Sigmoid colon (tissue), 7 donors: ENCODE measurements around the gene VRK2. TPM values are rescaled to one million over a fixed set of nuclear protein-coding genes. Genes with fewer than 3 reads are reported as not detected.
"Not testable (repeated sequence)": the region's sequence is repeated elsewhere in the genome, so short reads cannot be mapped to it uniquely, and the experiment has no call there.

Source experiments
- DNase-seq: peaks from one replicate; pipeline ENCODE4 v3.0.0-alpha.2; 2019
- H3K27ac ChIP-seq, 4 donors: fragments of 200-600 bp; sonication (generic); one replicate each; pipeline ENCODE4 v1.5.1; 2016 to 2019; ENCODE audit warnings: mild to moderate bottlenecking in 1 of 4
- H3K27me3 ChIP-seq, 3 donors: fragments of 200-600 bp; sonication (generic); one replicate each; pipeline ENCODE4 v1.5.1; 2019; ENCODE audit warnings: mild to moderate bottlenecking in 1 of 3
- H3K36me3 ChIP-seq, 4 donors: fragments of 200-600 bp; sonication (generic); one replicate each; pipeline ENCODE4 v1.5.1; 2016 to 2019
- H3K4me1 ChIP-seq, 4 donors: fragments of 200-600 bp; sonication (generic); one replicate each; pipeline ENCODE4 v1.5.1; 2017 to 2019
- H3K4me3 ChIP-seq, 4 donors: fragments of 200-600 bp; sonication (generic); one replicate each; pipeline ENCODE4 v1.5.1; 2017 to 2019; ENCODE audit warnings: mild to moderate bottlenecking in 2 of 4, moderate library complexity in 1 of 4
- H3K9me3 ChIP-seq, 4 donors: fragments of 200-600 bp in 3 of 4; sonication (generic) in 3 of 4; one replicate each; pipeline versions ENCODE4 v1.5.1 to v1.6.1; 2013 to 2019
- EP300 ChIP-seq, 4 donors: sonication (generic); formaldehyde crosslinking; IDR thresholded peaks; one replicate each; pipeline ENCODE4 v1.6.1; 2017; ENCODE audit warnings: antibody characterized with exemption in 4 of 4
- POLR2A ChIP-seq, 2 donors: fragments of 450-650 bp; IDR thresholded peaks; one replicate each; pipeline ENCODE4 v1.6.1; 2016; ENCODE audit warnings: antibody characterized with exemption in 2 of 2, mild to moderate bottlenecking in 2 of 2, moderate library complexity in 2 of 2
- POLR2AphosphoS5 ChIP-seq, 4 donors: sonication (generic); formaldehyde crosslinking; IDR thresholded peaks; one replicate each; pipeline ENCODE4 v1.6.1; 2017; ENCODE audit warnings: antibody characterized with exemption in 4 of 4
- WGBS, 2 donors: extraction: QIAGEN DNeasy Blood & Tissue Kit; methylation state at CpG; one replicate each; pipeline ENCODE4 v1.1.7; 2013; 5-methylcytosine and 5-hydroxymethylcytosine counted together
- intact Hi-C: fragments of 100-400 bp; cut with DNase I; formaldehyde crosslinking; loops from one replicate; pipeline ENCODE4 v1.15.1; 2023
- polyA plus RNA-seq, 3 donors: library from polyadenylated mRNA; stranded (reverse); fragments of 200-250 nt; gene quantifications; one replicate each; pipeline ENCODE4 v1.2.3, GENCODE V29; 2013
- total RNA-seq, 4 donors: library from RNA; depleted of rRNA; stranded (reverse); fragments of >200 nt; gene quantifications; one replicate each; pipeline ENCODE4 v1.1.0, GENCODE V29; 2016
- TF ChIP-seq, protein P1 (sequence below), 4 experiments: fragments of 450-650 bp in 3 of 4; fragments of 200-600 bp in 1 of 4; IDR thresholded peaks; one replicate each; pipeline ENCODE4 v1.5.1; 2016 to 2019; ENCODE audit warnings: antibody characterized with exemption in 4 of 4, mild to moderate bottlenecking in 3 of 4, moderate library complexity in 2 of 4
- donor health status: healthy with polysubstance abuse.
- donor health status: Bipolar disorder and iron deficiency.
- donor health status: healthy.

VRK2 gene
- total and polyA plus RNA-seq, 7 donors: 6.6 to 32.8 (median 22.7) TPM

GRCh38 chr2:58106896-58107295 is 60.3 kb downstream of the VRK2 start:
- no peaks in the 10 kb centered on the region for H3K9me3 ChIP-seq
- H3K36me3 ChIP-seq: no peaks in the 10 kb centered on the region
- no peak for TF ChIP-seq POLR2A (IDR thresholded peaks at IDR 0.05)
- no peak for TF ChIP-seq POLR2AphosphoS5 (IDR thresholded peaks at IDR 0.05)
- no peak for TF ChIP-seq EP300 (IDR thresholded peaks at IDR 0.05)
- TF ChIP-seq, protein P1, sequence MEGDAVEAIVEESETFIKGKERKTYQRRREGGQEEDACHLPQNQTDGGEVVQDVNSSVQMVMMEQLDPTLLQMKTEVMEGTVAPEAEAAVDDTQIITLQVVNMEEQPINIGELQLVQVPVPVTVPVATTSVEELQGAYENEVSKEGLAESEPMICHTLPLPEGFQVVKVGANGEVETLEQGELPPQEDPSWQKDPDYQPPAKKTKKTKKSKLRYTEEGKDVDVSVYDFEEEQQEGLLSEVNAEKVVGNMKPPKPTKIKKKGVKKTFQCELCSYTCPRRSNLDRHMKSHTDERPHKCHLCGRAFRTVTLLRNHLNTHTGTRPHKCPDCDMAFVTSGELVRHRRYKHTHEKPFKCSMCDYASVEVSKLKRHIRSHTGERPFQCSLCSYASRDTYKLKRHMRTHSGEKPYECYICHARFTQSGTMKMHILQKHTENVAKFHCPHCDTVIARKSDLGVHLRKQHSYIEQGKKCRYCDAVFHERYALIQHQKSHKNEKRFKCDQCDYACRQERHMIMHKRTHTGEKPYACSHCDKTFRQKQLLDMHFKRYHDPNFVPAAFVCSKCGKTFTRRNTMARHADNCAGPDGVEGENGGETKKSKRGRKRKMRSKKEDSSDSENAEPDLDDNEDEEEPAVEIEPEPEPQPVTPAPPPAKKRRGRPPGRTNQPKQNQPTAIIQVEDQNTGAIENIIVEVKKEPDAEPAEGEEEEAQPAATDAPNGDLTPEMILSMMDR (IDR thresholded peaks at IDR 0.05): no peak
- H3K27ac ChIP-seq: no peak overlapping the region
- no peaks in the 10 kb centered on the region for H3K4me1 ChIP-seq
- H3K27me3 ChIP-seq: no peaks in the 10 kb centered on the region
- intact Hi-C loops: no loop called here
- no peak overlapping the region for H3K4me3 ChIP-seq
- DNase-seq: no peak

DNA sequence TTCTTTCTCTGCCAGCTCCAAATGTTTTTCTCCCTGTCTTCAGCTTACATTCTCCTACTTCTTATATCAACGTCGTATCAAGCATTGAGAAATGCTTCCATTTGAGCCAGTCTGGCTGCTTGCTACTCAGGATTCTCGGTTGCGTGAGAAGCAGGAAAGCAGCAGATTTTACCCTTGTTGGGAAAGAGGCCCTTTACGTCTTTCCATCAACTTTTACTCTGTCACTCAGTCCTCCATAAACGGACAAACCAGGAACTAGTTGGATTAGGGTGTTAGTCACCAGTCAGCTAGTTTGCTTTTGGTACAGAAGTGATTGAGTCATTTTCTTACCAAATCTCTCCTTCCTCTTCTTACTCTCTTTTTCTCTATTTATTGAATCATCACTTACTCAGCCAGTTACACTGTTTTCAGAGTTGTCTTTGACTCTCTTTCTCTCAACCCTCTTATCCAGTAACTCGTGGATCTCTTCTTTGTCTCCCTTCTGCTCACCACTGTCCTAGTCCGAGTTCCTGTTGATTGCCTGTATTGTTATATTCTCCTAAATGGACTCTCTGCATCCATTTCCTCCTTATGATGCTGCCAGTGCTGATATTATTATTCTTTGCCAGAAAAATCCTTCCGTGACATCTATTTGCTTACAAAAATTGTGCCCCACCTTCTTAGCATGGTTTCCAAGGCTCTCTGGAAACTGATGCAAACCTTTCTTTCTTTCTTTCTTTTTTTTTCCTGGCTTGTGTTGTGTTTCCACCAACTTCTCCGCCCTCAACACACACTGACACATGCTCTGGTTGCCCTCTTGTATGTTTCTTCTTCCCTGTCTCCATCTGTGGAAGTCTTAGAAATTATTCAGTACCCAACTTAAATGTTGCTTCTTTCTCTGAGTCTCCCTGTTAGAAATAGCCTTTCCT is 61.5 kb downstream of the VRK2 start:
- intact Hi-C loops: no loop called here
- no peaks in the 10 kb centered on the region for H3K27me3 ChIP-seq

GRCh38 chr2:58109481-58109880 is 62.9 kb downstream of the VRK2 start:
- Histone ChIP-seq H3K4me1 (no peaks in the 10 kb centered on the region), H3K27ac (no peak overlapping the region), H3K9me3 (no peaks in the 10 kb centered on the region), H3K36me3 (no peaks in the 10 kb centered on the region), H3K4me3 (no peak overlapping the region), H3K27me3 (no peaks in the 10 kb centered on the region)
- TF ChIP-seq EP300 (IDR thresholded peaks at IDR 0.05): no peak
- TF ChIP-seq, protein P1 (IDR thresholded peaks at IDR 0.05): no peak
- intact Hi-C loops: no loop called here
- DNase-seq: no peak
- WGBS, 2 donors: 96 to 98% methylated on average over 2 of the region's 2 CpGs

More for the DNA sequence above, 61.5 kb downstream of the VRK2 start:
- H3K27ac ChIP-seq: peak overlapping the region in 1 of 4 donors; percentile 2
- H3K9me3 ChIP-seq: no peaks in the 10 kb centered on the region
- no peak overlapping the region for H3K4me3 ChIP-seq
- TF ChIP-seq, protein P1 (IDR thresholded peaks at IDR 0.05): no peak
- TF ChIP-seq EP300 (IDR thresholded peaks at IDR 0.05) (no peak), POLR2AphosphoS5 (IDR thresholded peaks at IDR 0.05) (no peak), POLR2A (IDR thresholded peaks at IDR 0.05) (no peak)
- H3K36me3 ChIP-seq: no peaks in the 10 kb centered on the region
- 80 to 82% methylated on average over 10 of the region's 10 CpGs for WGBS, 2 donors
- DNase-seq: no peak
- no peaks in the 10 kb centered on the region for H3K4me1 ChIP-seq

DNA sequence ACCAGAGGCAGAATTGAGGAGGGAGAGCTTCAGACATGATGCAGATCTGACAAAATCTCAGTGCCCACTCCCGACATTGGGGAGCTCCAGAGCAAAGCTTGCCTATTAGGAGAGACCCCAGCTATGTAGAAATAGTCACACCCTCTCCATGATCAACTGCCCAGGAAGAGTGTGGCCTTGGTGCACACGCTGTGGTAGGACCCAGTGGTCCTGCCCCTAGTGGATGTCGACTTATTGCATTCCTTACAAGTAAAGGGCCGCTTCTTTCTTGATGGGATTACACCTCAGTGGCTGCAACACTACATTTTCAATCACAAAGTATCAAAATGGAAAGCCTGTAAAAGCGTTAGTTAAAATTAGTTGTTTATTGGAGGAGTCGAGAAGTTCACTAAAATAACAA is 64.2 kb downstream of the VRK2 start:
- no peaks in the 10 kb centered on the region for H3K27me3 ChIP-seq
- no peak overlapping the region for H3K4me3 ChIP-seq
- H3K36me3 ChIP-seq: no peaks in the 10 kb centered on the region
- no peak for DNase-seq
- TF ChIP-seq, protein P1 (IDR thresholded peaks at IDR 0.05): no peak
- TF ChIP-seq POLR2AphosphoS5 (IDR thresholded peaks at IDR 0.05) (no peak), POLR2A (IDR thresholded peaks at IDR 0.05) (no peak), EP300 (IDR thresholded peaks at IDR 0.05) (no peak)
- H3K9me3 ChIP-seq: no peaks in the 10 kb centered on the region
- intact Hi-C loops: no loop called here
- H3K4me1 ChIP-seq: no peaks in the 10 kb centered on the region
- no peak overlapping the region for H3K27ac ChIP-seq
- 96 to 97% methylated on average over 6 of the region's 6 CpGs for WGBS, 2 donors

DNA sequence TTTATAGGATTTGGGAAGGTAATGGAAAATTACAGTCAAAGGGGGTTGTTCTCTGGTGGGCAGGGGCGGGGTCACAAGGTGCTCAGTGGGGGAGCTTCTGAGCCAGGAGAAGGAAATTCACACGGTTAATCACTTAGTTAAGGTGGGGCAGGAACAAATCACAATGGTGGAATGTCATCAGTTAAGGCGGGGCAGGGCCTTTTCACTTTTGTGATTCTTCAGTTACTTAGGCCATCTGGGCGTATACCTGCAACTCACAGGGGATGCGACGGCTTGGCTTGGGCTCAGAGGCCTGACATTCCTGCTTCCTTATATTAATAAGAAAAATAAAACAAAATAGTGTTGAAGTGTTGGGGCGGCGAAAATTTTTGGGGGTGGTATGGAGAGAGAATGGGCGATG is 67.0 kb downstream of the VRK2 start:
- H3K27me3 ChIP-seq, H3K36me3 ChIP-seq, H3K4me1 ChIP-seq, DNase-seq, H3K27ac ChIP-seq, H3K4me3 ChIP-seq, intact Hi-C loops, H3K9me3 ChIP-seq: not testable (repeated sequence)
- WGBS, 2 donors: 76 to 84% methylated on average over 9 of the region's 9 CpGs
